ENCODE results near the gene TMEM88. TPM values are rescaled to one million over a fixed set of nuclear protein-coding genes. Genes with fewer than 3 reads are reported as not detected.

TMEM88 gene
- total and polyA plus RNA-seq, 2 donors (not counting 1 experiment from before 2014, with no cell fraction given), result 0.17 TPM; not detected in 1

GRCh38 chr17:7864995-7865650 lies 10.3 kb downstream of the TMEM88 start:
- Histone ChIP-seq H3K9me3 (ENCODE audit: control insufficient read depth, insufficient read depth, low read depth, low read length) (no peaks in the 10 kb centered on the region), H3K9ac (ENCODE audit: insufficient read depth, low read length) (no peak overlapping the region), H3K27me3 (ENCODE audit: control insufficient read depth, insufficient read depth, low read length) (no peaks in the 10 kb centered on the region), H3K27ac (ENCODE audit: insufficient read depth, low read length) (no peak overlapping the region), H3K4me3 (replicated peaks in 1 of 4; ENCODE audit: control extremely low read depth in 1 of 4, insufficient read depth in 1 of 4, low read depth in 3 of 4, low read length in 4 of 4) (no peak overlapping the region), H4K20me1 (ENCODE audit: control insufficient read depth, extremely low read depth, insufficient read depth, low read length) (no peaks in the 10 kb centered on the region), H3K4me2 (ENCODE audit: extremely low read depth, insufficient read depth, low read length) (no peak overlapping the region), H3K4me1 (ENCODE audit: control insufficient read depth, extremely low read depth, insufficient read depth, low read length) (no peaks in the 10 kb centered on the region), H2AFZ (ENCODE audit: low read length) (no peak overlapping the region), H3K36me3 (ENCODE audit: control insufficient read depth, insufficient read depth, low read length) (peaks cover 1% of the 10 kb centered on the region), H3K79me2 (ENCODE audit: control insufficient read depth, insufficient read depth, low read length) (no peaks in the 10 kb centered on the region)
- no peak for DNase-seq (ENCODE audit: low read depth in 2 of 2)
- no peak for TF ChIP-seq EZH2 (IDR thresholded peaks at IDR 0.05; ENCODE audit: low read length, missing control alignments)
- TF ChIP-seq CTCF (conservative IDR thresholded peaks at IDR 0.05 in 1 of 2, IDR thresholded peaks at IDR 0.05 in 1 of 2; ENCODE audit: low read depth in 1 of 2, low read length in 2 of 2), result no peak

- no peak for TF ChIP-seq EZH2 (IDR thresholded peaks at IDR 0.05; ENCODE audit: low read length, missing control alignments)
- TF ChIP-seq CTCF (conservative IDR thresholded peaks at IDR 0.05 in 1 of 2, IDR thresholded peaks at IDR 0.05 in 1 of 2; ENCODE audit: low read depth in 1 of 2, low read length in 2 of 2), result no peak
- Histone ChIP-seq H3K4me3 (replicated peaks in 1 of 4; ENCODE audit: control extremely low read depth in 1 of 4, insufficient read depth in 1 of 4, low read depth in 3 of 4, low read length in 4 of 4) (no peak overlapping the region), H4K20me1 (ENCODE audit: control insufficient read depth, extremely low read depth, insufficient read depth, low read length) (no peaks in the 10 kb centered on the region), H3K27me3 (ENCODE audit: control insufficient read depth, insufficient read depth, low read length) (no peaks in the 10 kb centered on the region), H3K36me3 (ENCODE audit: control insufficient read depth, insufficient read depth, low read length) (peaks cover 1% of the 10 kb centered on the region), H3K9ac (ENCODE audit: insufficient read depth, low read length) (no peak overlapping the region), H3K27ac (ENCODE audit: insufficient read depth, low read length) (no peak overlapping the region), H3K4me1 (ENCODE audit: control insufficient read depth, extremely low read depth, insufficient read depth, low read length) (no peaks in the 10 kb centered on the region), H3K4me2 (ENCODE audit: extremely low read depth, insufficient read depth, low read length) (no peak overlapping the region), H3K79me2 (ENCODE audit: control insufficient read depth, insufficient read depth, low read length) (no peaks in the 10 kb centered on the region), H2AFZ (ENCODE audit: low read length) (no peak overlapping the region), H3K9me3 (ENCODE audit: control insufficient read depth, insufficient read depth, low read depth, low read length) (no peaks in the 10 kb centered on the region)
- DNase-seq (ENCODE audit: low read depth in 2 of 2), result no peak
Observed at GRCh38 chr17:7867881-7868329, 13.0 kb downstream of the TMEM88 start.

GRCh38 chr17:7873051-7873450 lies 18.2 kb downstream of the TMEM88 start:
- no peaks in the 10 kb centered on the region for H4K20me1 ChIP-seq (ENCODE audit: control insufficient read depth, extremely low read depth, insufficient read depth, low read length)
- H3K27ac ChIP-seq (ENCODE audit: insufficient read depth, low read length), result no peak overlapping the region
- no peaks in the 10 kb centered on the region for H3K27me3 ChIP-seq (ENCODE audit: control insufficient read depth, insufficient read depth, low read length)
- H3K9me3 ChIP-seq (ENCODE audit: control insufficient read depth, insufficient read depth, low read depth, low read length), result no peaks in the 10 kb centered on the region
- DNase-seq (ENCODE audit: low read depth in 2 of 2), result no peak
- no peaks in the 10 kb centered on the region for H3K79me2 ChIP-seq (ENCODE audit: control insufficient read depth, insufficient read depth, low read length)
- no peak overlapping the region for H3K4me3 ChIP-seq (replicated peaks in 1 of 4; ENCODE audit: control extremely low read depth in 1 of 4, insufficient read depth in 1 of 4, low read depth in 3 of 4, low read length in 4 of 4)
- TF ChIP-seq CTCF (conservative IDR thresholded peaks at IDR 0.05 in 1 of 2, IDR thresholded peaks at IDR 0.05 in 1 of 2; ENCODE audit: low read depth in 1 of 2, low read length in 2 of 2), result no peak
- no peak for TF ChIP-seq EZH2 (IDR thresholded peaks at IDR 0.05; ENCODE audit: low read length, missing control alignments)
- H3K36me3 ChIP-seq (ENCODE audit: control insufficient read depth, insufficient read depth, low read length), result peaks cover 1% of the 10 kb centered on the region
- H2AFZ ChIP-seq (ENCODE audit: low read length), result no peak overlapping the region
- H3K9ac ChIP-seq (ENCODE audit: insufficient read depth, low read length), result no peak overlapping the region
- no peak overlapping the region for H3K4me2 ChIP-seq (ENCODE audit: extremely low read depth, insufficient read depth, low read length)
- H3K4me1 ChIP-seq (ENCODE audit: control insufficient read depth, extremely low read depth, insufficient read depth, low read length), result no peaks in the 10 kb centered on the region

Measured in fibroblast of lung (primary cell).